Astrocyte (in vitro differentiated cells and primary cell): Measurements from ENCODE around the gene MSN. TPM values are rescaled to one million over a fixed set of nuclear protein-coding genes. Genes with fewer than 3 reads are reported as not detected.

Experiments used
- DNase-seq: peaks from one replicate; pipeline ENCODE4 v3.0.0-alpha.2; 2010; ENCODE audit warnings: low read depth
- FAIRE-seq: peaks from 2 replicates; lab custom pipeline; 2011; peaks lifted over from hg19 to GRCh38; lab: Jason Lieb, UNC
- H2AFZ ChIP-seq: 2 replicates; pipeline ENCODE4 v1.6.0; 2012; ENCODE audit warnings: low read depth, low read length, inconsistent platforms
- H3K27ac ChIP-seq: 2 replicates; pipeline ENCODE4 v1.5.1; 2011; ENCODE audit warnings: low read depth, low read length, inconsistent platforms
- H3K27me3 ChIP-seq: 2 replicates; pipeline ENCODE4 v1.6.0; 2011; ENCODE audit warnings: low read length, inconsistent platforms; ENCODE audit not compliant: insufficient read depth
- H3K36me3 ChIP-seq: 2 replicates; pipeline ENCODE4 v1.5.1; 2011; ENCODE audit warnings: low read length, inconsistent platforms; ENCODE audit not compliant: insufficient read depth
- H3K4me1 ChIP-seq: 2 replicates; pipeline ENCODE4 v1.5.1; 2011; ENCODE audit warnings: low read length, inconsistent platforms; ENCODE audit not compliant: insufficient read depth
- H3K4me2 ChIP-seq: 2 replicates; pipeline ENCODE4 v1.6.0; 2012; ENCODE audit warnings: low read length, inconsistent platforms
- H3K4me3 ChIP-seq: 2 replicates; pipeline ENCODE4 v1.5.1; 2011; ENCODE audit warnings: low read depth, mild to moderate bottlenecking, low read length, inconsistent platforms; ENCODE audit not compliant: insufficient read depth
- H3K79me2 ChIP-seq: 2 replicates; pipeline ENCODE4 v1.6.0; 2012; ENCODE audit warnings: mild to moderate bottlenecking, low read length, inconsistent platforms; ENCODE audit not compliant: insufficient read depth
- H3K9ac ChIP-seq: 2 replicates; pipeline ENCODE4 v1.6.0; 2012; ENCODE audit warnings: mild to moderate bottlenecking, low read length, inconsistent platforms
- H3K9me3 ChIP-seq: 2 replicates; pipeline ENCODE4 v1.5.1; 2012; ENCODE audit warnings: low read depth, mild to moderate bottlenecking, low read length, inconsistent platforms; ENCODE audit not compliant: insufficient read depth
- H4K20me1 ChIP-seq: 2 replicates; pipeline ENCODE4 v1.6.0; 2012; ENCODE audit warnings: low read length, inconsistent platforms; ENCODE audit not compliant: insufficient read depth
- H3K27ac Mint-ChIP-seq: one replicate; pipeline ENCODE4 v1.8.0; 2021; ENCODE audit warnings: mild to moderate bottlenecking, mixed read lengths; ENCODE audit not compliant: unreplicated experiment
- H3K27me3 Mint-ChIP-seq: one replicate; pipeline ENCODE4 v1.8.0; 2021; ENCODE audit warnings: low read depth, mixed read lengths; ENCODE audit not compliant: unreplicated experiment
- H3K36me3 Mint-ChIP-seq: one replicate; pipeline ENCODE4 v1.8.0; 2021; ENCODE audit warnings: low read depth, mixed read lengths; ENCODE audit not compliant: unreplicated experiment
- H3K4me1 Mint-ChIP-seq: one replicate; pipeline ENCODE4 v1.8.0; 2021; ENCODE audit warnings: low read depth, mixed read lengths; ENCODE audit not compliant: unreplicated experiment
- H3K4me3 Mint-ChIP-seq: one replicate; pipeline ENCODE4 v1.8.0; 2021; ENCODE audit warnings: mild to moderate bottlenecking, moderate library complexity, mixed read lengths; ENCODE audit not compliant: unreplicated experiment
- H3K9me3 Mint-ChIP-seq: one replicate; pipeline ENCODE4 v1.8.0; 2021; ENCODE audit warnings: mild to moderate bottlenecking, mixed read lengths; ENCODE audit not compliant: unreplicated experiment
- CTCF ChIP-seq: IDR thresholded peaks from 2 replicates; pipeline ENCODE4 v1.5.1; 2011; ENCODE audit warnings: low read depth, mild to moderate bottlenecking, inconsistent platforms, low read length, moderate library complexity; ENCODE audit not compliant: insufficient read depth
- EZH2 ChIP-seq: IDR thresholded peaks from 2 replicates; pipeline ENCODE4 v1.6.1; 2012; ENCODE audit warnings: mild to moderate bottlenecking, low read length, inconsistent platforms; ENCODE audit not compliant: insufficient read depth
- total RNA-seq: library from RNA; stranded (reverse); gene quantifications from 2 replicates; pipeline ENCODE4 v1.2.1, GENCODE V29; 2021

The MSN gene
- total RNA-seq, 1 donor from 2014 or later: 369 TPM

GRCh38 chrX:65769564-65770292, 102.3 kb downstream of the MSN start:
- Histone ChIP-seq H2AFZ (no peak overlapping the region), H3K27ac (no peak overlapping the region), H3K9me3 (no peaks in the 10 kb centered on the region), H3K9ac (no peak overlapping the region), H3K4me3 (no peak overlapping the region), H3K4me1 (no peaks in the 10 kb centered on the region), H4K20me1 (no peaks in the 10 kb centered on the region), H3K4me2 (no peak overlapping the region), H3K79me2 (no peaks in the 10 kb centered on the region), H3K36me3 (no peaks in the 10 kb centered on the region), H3K27me3 (no peaks in the 10 kb centered on the region)
- FAIRE-seq: no peak
- no peaks in the 10 kb centered on the region for H3K9me3 Mint-ChIP-seq
- no peaks in the 10 kb centered on the region for H3K4me1 Mint-ChIP-seq
- H3K36me3 Mint-ChIP-seq: no peaks in the 10 kb centered on the region
- DNase-seq: no peak
- no peaks in the 10 kb centered on the region for H3K27me3 Mint-ChIP-seq
- TF ChIP-seq CTCF (no peak), EZH2 (no peak)
- no peak overlapping the region for H3K27ac Mint-ChIP-seq
- H3K4me3 Mint-ChIP-seq: no peak overlapping the region

- H3K79me2 ChIP-seq: no peaks in the 10 kb centered on the region
- no peaks in the 10 kb centered on the region for H4K20me1 ChIP-seq
- no peak overlapping the region for H3K4me2 ChIP-seq
- H3K4me1 Mint-ChIP-seq: no peaks in the 10 kb centered on the region
- H3K9ac ChIP-seq: no peak overlapping the region
- H3K4me3 Mint-ChIP-seq: no peak overlapping the region
- no peak overlapping the region for H3K27ac ChIP-seq
- no peaks in the 10 kb centered on the region for H3K9me3 ChIP-seq
- H3K4me1 ChIP-seq: no peaks in the 10 kb centered on the region
- H3K27me3 ChIP-seq: no peaks in the 10 kb centered on the region
- H3K36me3 Mint-ChIP-seq: no peaks in the 10 kb centered on the region
- H3K36me3 ChIP-seq: no peaks in the 10 kb centered on the region
- DNase-seq (no peak), FAIRE-seq (no peak)
- no peak overlapping the region for H2AFZ ChIP-seq
- no peak overlapping the region for H3K27ac Mint-ChIP-seq
- H3K9me3 Mint-ChIP-seq: no peaks in the 10 kb centered on the region
- H3K4me3 ChIP-seq: no peak overlapping the region
- TF ChIP-seq CTCF: no peak
- no peak for TF ChIP-seq EZH2
- H3K27me3 Mint-ChIP-seq: no peaks in the 10 kb centered on the region
Observed at GRCh38 chrX:65772842-65773241, 105.4 kb downstream of the MSN start.

GRCh38 chrX:65781845-65782244, 114.4 kb downstream of the MSN start:
- no peak for DNase-seq
- Mint-ChIP-seq H3K36me3 (no peaks in the 10 kb centered on the region), H3K4me3 (no peak overlapping the region), H3K27ac (no peak overlapping the region), H3K4me1 (no peaks in the 10 kb centered on the region), H3K9me3 (no peaks in the 10 kb centered on the region), H3K27me3 (no peaks in the 10 kb centered on the region)
- Histone ChIP-seq H3K36me3 (no peaks in the 10 kb centered on the region), H3K4me1 (no peaks in the 10 kb centered on the region), H3K27ac (no peak overlapping the region), H3K9ac (no peak overlapping the region), H3K9me3 (no peaks in the 10 kb centered on the region), H4K20me1 (no peaks in the 10 kb centered on the region), H3K27me3 (no peaks in the 10 kb centered on the region), H3K79me2 (no peaks in the 10 kb centered on the region), H3K4me2 (no peak overlapping the region), H3K4me3 (no peak overlapping the region), H2AFZ (no peak overlapping the region)
- TF ChIP-seq EZH2 (no peak), CTCF (no peak)
- FAIRE-seq: peak; percentile 32
